AG10803 (cell line): Measurements from ENCODE around the gene GPX2.

Experiments
- DNase-seq: peaks from one replicate; pipeline ENCODE4 v3.0.0; 2010; ENCODE audit warnings: low read depth
- H3K4me3 ChIP-seq: 2 replicates; pipeline ENCODE4 v1.5.1; 2011; ENCODE audit warnings: mild to moderate bottlenecking, low read length, control low read depth
- TF ChIP-seq, protein P1 (sequence below): conservative IDR thresholded peaks from 2 replicates; pipeline ENCODE4 v1.5.1; 2011; ENCODE audit warnings: mild to moderate bottlenecking, low read length, control low read depth, inconsistent platforms

The GPX2 gene

DNA sequence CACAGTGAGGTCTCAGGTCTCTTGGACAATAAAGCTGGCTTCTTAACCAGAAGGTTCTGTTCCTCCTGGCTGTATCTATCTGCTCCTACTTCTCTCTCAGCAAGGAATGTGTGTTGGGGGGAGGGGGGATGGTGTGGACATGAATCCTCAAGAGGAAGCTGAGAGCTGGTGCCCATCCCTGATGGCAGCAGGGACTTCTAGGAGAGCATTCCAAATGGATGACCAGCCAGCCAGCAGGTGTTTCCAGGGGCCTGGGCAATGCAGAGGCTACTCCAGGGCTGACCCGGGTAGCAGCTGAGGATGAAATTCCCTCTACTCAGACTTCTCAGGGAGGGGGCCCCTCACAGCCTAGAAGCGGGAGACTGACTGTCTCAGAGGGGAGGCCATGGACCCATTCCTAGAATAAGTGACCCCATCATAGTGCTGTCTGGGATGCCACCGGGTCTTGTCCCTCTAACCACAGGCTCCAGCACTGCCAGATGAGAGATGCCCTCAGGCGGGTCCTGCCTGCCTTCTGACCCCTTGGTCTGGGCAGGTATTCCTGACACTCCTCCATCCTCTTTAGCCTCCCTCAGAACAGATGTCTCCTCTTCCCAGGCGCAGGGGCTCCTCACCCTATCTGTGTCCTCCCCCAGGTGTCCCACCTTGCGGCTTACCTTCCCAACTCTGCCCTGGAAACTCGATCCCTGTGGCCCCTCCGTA lies 28.4 kb upstream of the GPX2 start:
- DNase-seq: peak; percentile 31

DNA sequence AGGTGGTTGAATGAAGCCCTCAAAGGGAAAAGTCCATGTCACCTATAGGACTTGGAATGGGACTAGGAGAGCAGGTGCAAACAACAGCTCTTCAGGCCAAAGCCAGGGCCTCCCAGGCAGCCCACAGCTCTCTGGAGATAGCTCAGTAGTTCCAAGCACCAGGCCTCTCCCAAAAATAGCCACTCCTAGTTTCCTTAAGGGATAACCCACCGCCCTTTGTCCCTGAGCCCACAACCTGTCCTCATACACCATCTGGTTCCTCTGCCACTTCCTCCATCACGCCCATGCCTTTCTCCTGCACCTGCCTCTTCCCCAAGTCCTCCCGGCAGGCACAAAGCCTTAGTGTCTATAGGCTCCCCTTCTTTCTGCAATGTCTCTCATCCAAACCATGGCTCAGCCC lies 27.5 kb upstream of the GPX2 start:
- H3K4me3 ChIP-seq: no peak overlapping the region
- TF ChIP-seq, protein P1, sequence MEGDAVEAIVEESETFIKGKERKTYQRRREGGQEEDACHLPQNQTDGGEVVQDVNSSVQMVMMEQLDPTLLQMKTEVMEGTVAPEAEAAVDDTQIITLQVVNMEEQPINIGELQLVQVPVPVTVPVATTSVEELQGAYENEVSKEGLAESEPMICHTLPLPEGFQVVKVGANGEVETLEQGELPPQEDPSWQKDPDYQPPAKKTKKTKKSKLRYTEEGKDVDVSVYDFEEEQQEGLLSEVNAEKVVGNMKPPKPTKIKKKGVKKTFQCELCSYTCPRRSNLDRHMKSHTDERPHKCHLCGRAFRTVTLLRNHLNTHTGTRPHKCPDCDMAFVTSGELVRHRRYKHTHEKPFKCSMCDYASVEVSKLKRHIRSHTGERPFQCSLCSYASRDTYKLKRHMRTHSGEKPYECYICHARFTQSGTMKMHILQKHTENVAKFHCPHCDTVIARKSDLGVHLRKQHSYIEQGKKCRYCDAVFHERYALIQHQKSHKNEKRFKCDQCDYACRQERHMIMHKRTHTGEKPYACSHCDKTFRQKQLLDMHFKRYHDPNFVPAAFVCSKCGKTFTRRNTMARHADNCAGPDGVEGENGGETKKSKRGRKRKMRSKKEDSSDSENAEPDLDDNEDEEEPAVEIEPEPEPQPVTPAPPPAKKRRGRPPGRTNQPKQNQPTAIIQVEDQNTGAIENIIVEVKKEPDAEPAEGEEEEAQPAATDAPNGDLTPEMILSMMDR: no peak
- DNase-seq: no peak

More for the DNA sequence above, 28.4 kb upstream of the GPX2 start:
- peak overlapping the region; percentile 71 for H3K4me3 ChIP-seq
- TF ChIP-seq, protein P1: no peak

DNA sequence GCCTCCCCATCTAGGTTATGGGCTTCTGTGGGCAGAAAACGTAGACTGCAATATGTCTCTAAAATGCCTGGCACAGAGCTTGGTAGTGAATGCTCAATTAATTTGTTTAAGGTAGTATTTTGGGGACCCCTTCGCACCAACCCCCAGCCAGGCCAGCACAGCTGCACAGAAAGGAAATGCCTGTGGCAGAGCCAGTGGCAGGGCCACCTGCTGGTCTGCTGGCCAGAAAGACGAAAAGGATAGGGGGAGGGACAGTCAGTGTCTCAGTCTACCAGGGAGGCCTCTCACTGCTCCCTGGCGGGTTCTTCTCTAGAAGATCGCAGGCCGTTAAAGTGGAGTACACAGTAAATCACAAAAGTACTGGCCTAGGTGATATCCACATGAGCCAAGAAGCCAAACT lies 26.1 kb upstream of the GPX2 start:
- DNase-seq: no peak
- TF ChIP-seq, protein P1: no peak
- no peak overlapping the region for H3K4me3 ChIP-seq

DNA sequence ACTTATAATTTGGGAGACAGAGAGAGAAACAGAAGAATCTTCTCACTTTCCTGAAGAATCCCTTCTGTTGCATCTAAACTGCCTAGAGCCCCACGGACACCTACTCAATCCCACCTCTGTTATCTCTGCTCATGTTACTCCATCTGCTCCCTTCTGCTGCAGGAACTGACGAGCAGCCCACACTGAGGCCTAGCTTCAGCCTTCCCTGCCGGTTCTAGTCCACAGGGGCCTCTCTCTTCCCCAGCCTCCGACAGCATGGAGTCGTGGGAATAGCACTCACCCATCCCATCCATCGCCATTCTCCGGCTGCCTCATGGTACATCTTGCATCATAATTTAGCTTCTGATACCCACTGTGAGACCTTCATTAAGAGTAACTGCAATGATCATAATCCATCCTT lies 25.6 kb upstream of the GPX2 start:
- TF ChIP-seq, protein P1: no peak
- no peak overlapping the region for H3K4me3 ChIP-seq

DNA sequence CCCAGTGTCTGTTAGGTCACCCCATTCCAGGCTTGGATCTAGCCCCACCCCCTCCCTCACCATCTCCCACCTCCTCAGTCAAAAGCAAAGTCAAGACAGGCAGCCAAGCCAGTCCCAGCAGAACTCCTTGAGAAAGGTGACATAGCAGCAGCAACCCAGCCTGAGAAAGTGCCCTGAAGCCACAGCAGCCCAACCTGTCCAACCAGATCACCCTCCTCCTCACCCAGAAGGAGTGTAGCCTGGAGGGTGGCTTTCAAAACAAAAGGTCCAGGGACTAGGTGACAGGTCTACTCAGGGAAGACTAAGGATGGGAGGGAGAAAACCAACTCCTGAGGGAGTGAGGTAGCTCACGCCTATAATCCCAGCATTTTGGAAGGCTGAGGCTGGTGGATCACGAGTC lies 24.4 kb upstream of the GPX2 start:
- DNase-seq: no peak
- H3K4me3 ChIP-seq: no peak overlapping the region
- TF ChIP-seq, protein P1: no peak

More for the DNA sequence above, 25.6 kb upstream of the GPX2 start:
- no peak for DNase-seq

DNA sequence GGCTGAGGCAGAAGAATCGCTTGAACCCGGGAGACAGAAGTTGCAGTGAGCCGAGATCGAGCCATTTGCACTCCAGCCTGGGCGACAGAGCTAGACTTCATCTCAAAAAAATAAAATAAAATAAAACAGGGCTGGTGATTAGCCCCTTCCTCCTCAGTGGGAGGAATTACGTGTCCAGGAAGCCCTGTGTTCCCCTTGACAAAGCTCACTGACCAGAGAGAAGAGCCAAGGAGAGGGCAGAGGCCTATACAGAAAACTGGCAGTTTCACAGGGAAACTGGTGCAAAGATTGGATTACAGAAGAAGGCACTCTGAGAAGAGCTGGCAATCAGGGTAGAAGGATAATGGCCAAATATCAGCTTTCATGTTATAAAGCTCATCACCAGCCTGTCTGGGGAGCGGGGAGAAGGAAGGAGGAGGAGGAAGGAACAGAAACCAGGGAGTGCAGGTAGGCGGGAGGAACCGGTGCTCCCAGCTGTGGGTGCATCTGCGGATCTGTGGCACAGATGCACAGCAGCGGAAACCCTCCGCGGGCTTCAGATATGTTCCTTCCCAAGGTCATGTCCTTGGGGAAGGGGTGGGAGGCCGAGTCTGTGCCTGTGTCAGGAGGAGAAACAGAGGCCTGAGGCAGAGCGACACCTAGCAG lies 22.9 kb upstream of the GPX2 start:
- TF ChIP-seq, protein P1: no peak
- H3K4me3 ChIP-seq: no peak overlapping the region
- DNase-seq: no peak

DNA sequence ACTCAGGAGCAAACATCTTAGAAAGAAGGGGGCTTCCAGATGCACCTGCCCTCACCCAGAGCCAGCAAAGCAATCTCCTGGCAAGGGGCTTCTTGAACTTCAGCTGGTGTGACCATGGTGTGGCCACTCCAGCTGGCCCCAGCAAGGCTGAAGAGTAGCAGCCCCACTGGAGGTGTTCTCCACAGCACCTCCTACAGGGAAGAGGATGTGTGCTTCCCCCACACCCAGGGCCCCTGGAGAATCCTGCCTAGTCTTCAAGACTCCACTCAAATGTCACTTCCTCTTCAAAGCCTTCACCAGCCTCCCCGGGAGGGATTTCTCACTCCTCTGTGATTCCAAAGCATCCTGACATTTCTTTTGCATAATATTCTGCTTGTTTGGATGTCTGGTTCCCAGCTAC lies 21.1 kb upstream of the GPX2 start:
- H3K4me3 ChIP-seq: no peak overlapping the region
- TF ChIP-seq, protein P1: no peak
- DNase-seq: no peak
